ELF-1 (cell line): Measurements from ENCODE around the gene TRAF2.
A peak's percentile ranks its signal among the peaks of the same experiment; 100 is the strongest.
"Not testable (repeated sequence)": the region's sequence is repeated elsewhere in the genome, so short reads cannot be mapped to it uniquely, and the experiment has no call there.

Source experiments
- DNase-seq: peaks from one replicate; pipeline ENCODE4 v3.0.0-alpha.2; 2016; ENCODE audit warnings: low read depth, low spot score

TRAF2 gene

GRCh38 chr9:136857581-136858412 lies 28.5 kb upstream of the TRAF2 start:
- DNase-seq: no peak

GRCh38 chr9:136858452-136858843 lies 27.9 kb upstream of the TRAF2 start:
- DNase-seq: no peak

- no peak for DNase-seq
These were observed 27.2 kb upstream of the TRAF2 start for GRCh38 chr9:136858844-136859757.

GRCh38 chr9:136860529-136860928 lies 25.8 kb upstream of the TRAF2 start:
- DNase-seq: no peak

- no peak for DNase-seq
These were observed 25.1 kb upstream of the TRAF2 start for GRCh38 chr9:136860933-136861873.

GRCh38 chr9:136861874-136862457 lies 24.4 kb upstream of the TRAF2 start:
- no peak for DNase-seq

- no peak for DNase-seq
These were observed 23.3 kb upstream of the TRAF2 start for GRCh38 chr9:136862849-136863622.

- DNase-seq: no peak
These were observed 22.6 kb upstream of the TRAF2 start for GRCh38 chr9:136863623-136864273.

- no peak for DNase-seq
These were observed 21.1 kb upstream of the TRAF2 start for GRCh38 chr9:136865041-136865767.

- DNase-seq: no peak
These were observed 20.6 kb upstream of the TRAF2 start for GRCh38 chr9:136865768-136866103.

- not testable (repeated sequence) for DNase-seq
These were observed 19.4 kb upstream of the TRAF2 start for GRCh38 chr9:136866898-136867421.

GRCh38 chr9:136867480-136867879 lies 18.8 kb upstream of the TRAF2 start:
- DNase-seq: no peak

- no peak for DNase-seq
These were observed 18.4 kb upstream of the TRAF2 start for GRCh38 chr9:136867917-136868316.

- no peak for DNase-seq
These were observed 17.7 kb upstream of the TRAF2 start for GRCh38 chr9:136868644-136869043.

- not testable (repeated sequence) for DNase-seq
These were observed 16.7 kb upstream of the TRAF2 start for GRCh38 chr9:136869611-136870010.

- no peak for DNase-seq
These were observed 11.2 kb upstream of the TRAF2 start for GRCh38 chr9:136875155-136875554.

- no peak for DNase-seq
These were observed 9.8 kb upstream of the TRAF2 start for GRCh38 chr9:136876476-136876875.

GRCh38 chr9:136880651-136881050 lies 5.7 kb upstream of the TRAF2 start:
- DNase-seq: no peak

GRCh38 chr9:136881691-136882108 lies 4.6 kb upstream of the TRAF2 start:
- peak; percentile 85 for DNase-seq
